Prostate gland (tissue), 2 donors: ENCODE results near the gene RABGEF1. TPM values are rescaled to one million over a fixed set of nuclear protein-coding genes. Genes with fewer than 3 reads are reported as not detected.
"Not testable (repeated sequence)": the region's sequence is repeated elsewhere in the genome, so short reads cannot be mapped to it uniquely, and the experiment has no call there.

Experiments
- DNase-seq: peaks from one replicate; pipeline ENCODE4 v3.0.0-alpha.2; 2019; ENCODE audit warnings: low spot score
- H3K27ac ChIP-seq, 2 donors: fragments of 200-600 bp; sonication (generic); 2 replicates each; pipeline ENCODE4 v1.5.1; 2017 to 2019
- H3K27me3 ChIP-seq: fragments of 200-600 bp; sonication (generic); replicated peaks from 2 replicates; pipeline ENCODE4 v1.5.1; 2019; ENCODE audit not compliant: insufficient read depth
- H3K36me3 ChIP-seq, 2 donors: fragments of 200-600 bp; sonication (generic); 1 replicate in 1 of 2; 2 replicates in 1 of 2; pipeline versions ENCODE4 v1.5.1 to v1.8.1; 2017 to 2019
- H3K4me1 ChIP-seq: fragments of 200-600 bp; sonication (generic); replicated peaks from 2 replicates; pipeline ENCODE4 v1.5.1; 2019
- H3K4me3 ChIP-seq, 2 donors: fragments of 200-600 bp; sonication (generic); 2 replicates each; pipeline ENCODE4 v1.5.1; 2017 to 2019
- H3K9me3 ChIP-seq: fragments of 200-600 bp; sonication (generic); 2 replicates; pipeline ENCODE4 v1.5.1; 2017
- POLR2A ChIP-seq: fragments of 450-650 bp; IDR thresholded peaks from one replicate; pipeline ENCODE4 v1.6.1; 2016; ENCODE audit warnings: antibody characterized with exemption, mild to moderate bottlenecking
- POLR2AphosphoS5 ChIP-seq: sonication (generic); formaldehyde crosslinking; IDR thresholded peaks from one replicate; pipeline ENCODE4 v1.6.1; 2017; ENCODE audit warnings: antibody characterized with exemption
- WGBS: methylation state at CpG from one replicate; pipeline ENCODE4 v1.1.5; 2018; 5-methylcytosine and 5-hydroxymethylcytosine counted together
- intact Hi-C: fragments of 100-400 bp; cut with DNase I; formaldehyde crosslinking; loops from one replicate; pipeline ENCODE4 v1.14.2; 2022
- total RNA-seq, 2 donors: library from RNA; depleted of rRNA; stranded (reverse); fragments of >200 nt; gene quantifications; one replicate each; pipeline ENCODE4 v1.1.0, GENCODE V29; 2016
- TF ChIP-seq, protein P1 (sequence below), 4 experiments: fragments of 200-600 bp in 2 of 4; fragments of 450-650 bp in 2 of 4; sonication (generic) in 2 of 4; IDR thresholded peaks; 1 replicate in 3 of 4; 2 replicates in 1 of 4; pipeline ENCODE4 v1.5.1; 2016 to 2019; ENCODE audit warnings: antibody characterized with exemption in 4 of 4, mild to moderate bottlenecking in 2 of 4, moderate library complexity in 2 of 4

RABGEF1 gene
- total RNA-seq, 2 donors from 2014 or later = 20.8 to 49.6 TPM

DNA sequence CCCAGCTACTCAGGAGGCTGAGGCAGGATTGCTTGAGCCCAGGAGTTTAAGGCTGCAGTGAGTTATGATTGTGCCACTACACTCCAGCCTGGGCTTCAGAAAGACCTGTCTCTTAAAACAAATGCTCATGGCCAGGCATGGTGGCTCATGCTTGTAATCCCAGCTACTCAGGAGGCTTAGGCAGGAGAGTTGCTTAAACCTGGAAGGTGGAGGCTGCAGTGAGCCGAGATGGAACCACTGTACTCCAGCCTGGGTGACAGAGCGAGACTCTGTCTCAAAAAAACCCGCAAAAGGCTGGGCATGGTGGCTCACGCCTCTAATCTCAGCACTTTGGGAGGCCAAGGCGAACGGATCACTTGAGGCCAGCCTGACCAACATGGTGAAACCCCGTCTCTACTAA is 77.4 kb downstream of the RABGEF1 start:
- H3K27ac ChIP-seq, DNase-seq, H3K36me3 ChIP-seq, H3K27me3 ChIP-seq, H3K9me3 ChIP-seq, H3K4me1 ChIP-seq, H3K4me3 ChIP-seq, intact Hi-C loops: not testable (repeated sequence)
- WGBS = 86% methylated on average over 7 of the region's 7 CpGs

DNA sequence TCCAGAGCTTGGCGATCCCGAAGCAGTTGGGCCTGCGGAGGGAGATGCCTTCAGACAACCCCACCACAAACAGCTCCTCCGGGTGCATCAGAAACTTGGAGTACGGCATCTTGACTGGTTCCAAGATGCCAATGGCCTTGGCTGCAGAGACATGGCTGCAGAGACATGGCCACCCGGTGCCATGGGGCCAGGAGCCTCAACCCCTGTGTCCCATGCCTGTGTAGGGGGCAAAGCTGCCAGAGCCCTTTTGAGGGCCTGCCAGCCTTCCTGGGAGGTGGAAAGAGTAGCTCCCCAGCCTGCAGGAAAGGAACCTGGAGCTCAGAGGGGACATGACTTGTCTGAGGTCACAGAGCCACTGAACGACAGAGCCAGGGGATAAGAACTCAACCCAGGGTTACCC is 83.5 kb downstream of the RABGEF1 start:
- Histone ChIP-seq H3K9me3 (no peaks in the 10 kb centered on the region), H3K4me3 (no peak overlapping the region), H3K27me3 (no peaks in the 10 kb centered on the region), H3K27ac (no peak overlapping the region), H3K4me1 (no peaks in the 10 kb centered on the region), H3K36me3 (no peaks in the 10 kb centered on the region)
- intact Hi-C loops = no loop called here
- no peak for DNase-seq
- 92% methylated on average over 7 of the region's 7 CpGs for WGBS
- TF ChIP-seq, protein P1, sequence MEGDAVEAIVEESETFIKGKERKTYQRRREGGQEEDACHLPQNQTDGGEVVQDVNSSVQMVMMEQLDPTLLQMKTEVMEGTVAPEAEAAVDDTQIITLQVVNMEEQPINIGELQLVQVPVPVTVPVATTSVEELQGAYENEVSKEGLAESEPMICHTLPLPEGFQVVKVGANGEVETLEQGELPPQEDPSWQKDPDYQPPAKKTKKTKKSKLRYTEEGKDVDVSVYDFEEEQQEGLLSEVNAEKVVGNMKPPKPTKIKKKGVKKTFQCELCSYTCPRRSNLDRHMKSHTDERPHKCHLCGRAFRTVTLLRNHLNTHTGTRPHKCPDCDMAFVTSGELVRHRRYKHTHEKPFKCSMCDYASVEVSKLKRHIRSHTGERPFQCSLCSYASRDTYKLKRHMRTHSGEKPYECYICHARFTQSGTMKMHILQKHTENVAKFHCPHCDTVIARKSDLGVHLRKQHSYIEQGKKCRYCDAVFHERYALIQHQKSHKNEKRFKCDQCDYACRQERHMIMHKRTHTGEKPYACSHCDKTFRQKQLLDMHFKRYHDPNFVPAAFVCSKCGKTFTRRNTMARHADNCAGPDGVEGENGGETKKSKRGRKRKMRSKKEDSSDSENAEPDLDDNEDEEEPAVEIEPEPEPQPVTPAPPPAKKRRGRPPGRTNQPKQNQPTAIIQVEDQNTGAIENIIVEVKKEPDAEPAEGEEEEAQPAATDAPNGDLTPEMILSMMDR (IDR thresholded peaks at IDR 0.05) = no peak
- TF ChIP-seq POLR2AphosphoS5 (no peak), POLR2A (no peak)

DNA sequence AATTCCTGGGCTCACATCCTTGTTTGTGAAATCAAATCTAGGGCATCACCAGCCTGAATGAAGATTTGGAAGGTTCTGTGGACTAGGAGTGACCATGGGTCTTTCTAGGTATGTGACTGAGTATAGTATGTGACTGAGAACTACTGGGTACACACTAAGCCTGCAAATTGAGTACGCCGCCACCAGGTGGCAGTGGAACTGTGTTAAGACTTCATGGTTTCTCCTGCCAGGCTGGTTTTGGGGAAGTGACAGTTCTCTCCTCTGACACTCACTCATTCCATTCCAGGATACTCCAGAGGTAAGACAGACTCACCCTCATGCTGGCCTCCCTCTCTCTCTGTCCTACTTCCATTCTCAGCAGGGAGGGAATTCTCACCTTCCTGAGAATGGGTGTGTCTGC is 85.0 kb downstream of the RABGEF1 start:
- H3K9me3 ChIP-seq, DNase-seq, intact Hi-C loops, H3K27ac ChIP-seq, H3K4me1 ChIP-seq, H3K36me3 ChIP-seq, H3K4me3 ChIP-seq, H3K27me3 ChIP-seq: not testable (repeated sequence)
- 32% methylated on average over 2 of the region's 2 CpGs for WGBS

DNA sequence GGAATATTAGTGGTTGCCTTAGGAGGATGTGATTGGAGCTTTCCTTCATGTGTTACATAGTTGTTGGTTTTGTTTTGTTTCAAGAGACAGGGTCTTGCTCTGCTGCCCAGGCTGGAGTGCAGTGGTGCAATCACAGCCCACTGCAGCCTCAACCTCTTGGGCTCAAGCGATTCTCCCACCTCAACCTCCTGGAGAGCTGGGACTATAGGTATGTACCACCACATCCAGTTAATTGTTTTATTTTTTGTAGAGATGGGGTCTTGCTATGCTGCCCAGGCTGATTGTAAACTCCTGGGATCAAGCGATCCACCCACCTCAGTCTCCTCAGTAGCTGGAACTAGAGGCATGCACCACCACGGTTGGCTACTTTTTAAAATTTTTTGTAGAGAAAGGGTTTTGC is 86.1 kb downstream of the RABGEF1 start:
- Histone ChIP-seq H3K27me3 (no peaks in the 10 kb centered on the region), H3K9me3 (no peaks in the 10 kb centered on the region), H3K4me3 (no peak overlapping the region), H3K36me3 (no peaks in the 10 kb centered on the region), H3K4me1 (no peaks in the 10 kb centered on the region), H3K27ac (no peak overlapping the region)
- intact Hi-C loops = no loop called here
- no peak for DNase-seq
- TF ChIP-seq POLR2A = no peak
- TF ChIP-seq POLR2AphosphoS5 = no peak
- TF ChIP-seq, protein P1 (IDR thresholded peaks at IDR 0.05) = no peak
- 89% methylated on average over 3 of the region's 3 CpGs for WGBS

DNA sequence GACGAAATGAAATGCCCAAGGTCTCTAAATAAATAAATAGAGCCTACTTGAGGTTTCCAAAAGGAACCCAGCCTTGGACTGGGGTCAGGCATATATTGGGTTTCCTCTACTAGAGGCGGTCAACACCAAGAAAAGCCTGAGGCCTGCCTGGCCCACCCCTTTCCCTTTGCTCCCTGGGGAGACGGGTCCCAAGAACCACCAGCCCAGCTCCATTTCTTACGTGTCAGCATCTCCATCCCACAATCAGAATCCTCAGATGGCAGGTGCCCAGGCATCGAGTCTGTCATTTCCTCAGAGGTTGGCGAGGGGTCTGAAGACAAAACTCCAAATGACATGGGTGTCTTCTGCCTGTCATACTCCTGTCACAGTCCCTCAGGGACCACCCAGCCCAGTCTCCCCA is 90.4 kb downstream of the RABGEF1 start:
- DNase-seq, H3K4me3 ChIP-seq, H3K4me1 ChIP-seq, H3K9me3 ChIP-seq, H3K27ac ChIP-seq, intact Hi-C loops, H3K36me3 ChIP-seq, H3K27me3 ChIP-seq: not testable (repeated sequence)
- WGBS = 85% methylated on average over 6 of the region's 6 CpGs

DNA sequence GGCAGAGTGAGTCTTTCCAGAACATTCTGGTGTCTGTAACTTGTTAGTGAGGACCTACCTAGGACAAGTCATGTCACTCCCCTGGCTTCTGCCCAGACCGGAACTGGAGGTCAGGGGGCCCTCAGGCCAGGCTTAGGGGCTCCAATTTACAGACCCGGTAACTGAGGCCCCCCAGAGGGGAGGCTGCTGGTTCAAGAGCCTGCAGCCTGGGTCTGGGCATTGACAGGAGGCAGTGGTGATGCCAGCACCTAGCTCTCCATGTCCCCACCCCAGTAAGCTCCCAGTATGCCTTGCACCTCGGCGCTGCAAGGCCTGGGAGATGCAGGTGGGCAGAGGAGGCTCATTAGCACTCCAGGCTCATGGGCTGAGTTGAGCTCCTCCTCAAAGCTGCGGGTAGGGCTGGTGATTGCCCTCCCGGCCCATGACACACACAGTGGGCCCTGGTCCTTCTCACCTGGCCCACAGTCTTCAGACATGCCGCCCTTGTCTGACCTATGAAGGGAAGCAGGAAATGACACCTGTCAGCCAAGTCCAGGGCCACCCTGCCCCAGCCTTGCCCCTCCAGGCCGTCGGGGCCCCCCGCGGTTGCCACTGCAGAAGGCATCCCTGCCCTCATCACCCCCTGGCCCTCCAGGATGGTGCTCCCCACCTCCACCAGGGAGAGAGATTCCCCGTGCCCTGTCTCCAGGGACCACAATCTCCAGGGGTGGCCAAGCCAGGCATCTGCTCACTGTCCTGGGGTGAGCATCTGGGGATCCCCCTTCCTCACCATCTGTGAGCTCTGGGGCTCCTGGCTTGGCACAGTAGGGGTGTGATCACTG is 92.2 kb downstream of the RABGEF1 start:
- no peaks in the 10 kb centered on the region for H3K4me1 ChIP-seq
- H3K36me3 ChIP-seq = no peaks in the 10 kb centered on the region
- TF ChIP-seq POLR2A (no peak), POLR2AphosphoS5 (no peak)
- TF ChIP-seq, protein P1 (IDR thresholded peaks at IDR 0.05) = no peak
- DNase-seq = no peak
- H3K27me3 ChIP-seq = no peaks in the 10 kb centered on the region
- no peak overlapping the region for H3K4me3 ChIP-seq
- H3K9me3 ChIP-seq = no peaks in the 10 kb centered on the region
- no peak overlapping the region for H3K27ac ChIP-seq
- intact Hi-C loops = no loop called here
- WGBS = 87% methylated on average over 10 of the region's 12 CpGs
